Ovary (tissue), 3 donors: ENCODE results near the gene STX1A.

Experiments used
- CTCF ChIP-seq, 3 donors: fragments of 450-650 bp in 2 of 3; fragments of 200-600 bp in 1 of 3; IDR thresholded peaks; one replicate each; pipeline versions ENCODE4 v1.5.1 to v1.8.0; 2016 to 2022; ENCODE audit warnings: antibody characterized with exemption in 3 of 3, mild to moderate bottlenecking in 1 of 3
- EP300 ChIP-seq: sonication (generic); formaldehyde crosslinking; IDR thresholded peaks from one replicate; pipeline ENCODE4 v1.6.1; 2017; ENCODE audit warnings: antibody characterized with exemption
- POLR2A ChIP-seq: fragments of 450-650 bp; IDR thresholded peaks from one replicate; pipeline ENCODE4 v1.6.1; 2017; ENCODE audit warnings: antibody characterized with exemption, mild to moderate bottlenecking, moderate library complexity
- donor health status: DM: no; HTN: no; CAD: no.

- TF ChIP-seq CTCF (IDR thresholded peaks at IDR 0.05) (no peak), EP300 (no peak), POLR2A (no peak)
Measured at GRCh38 chr7:73766556-73767229, 47.2 kb upstream of the STX1A start.
